Measurements from ENCODE around the gene SRRM3. TPM values are rescaled to one million over a fixed set of nuclear protein-coding genes. Genes with fewer than 3 reads are reported as not detected.

Gene SRRM3
- total and polyA plus RNA-seq, 9 of the 15 experiments (the other 6 are each of a cell fraction or from before 2014, with no cell fraction given): 0.04 to 0.91 (median 0.46) TPM; not detected in 2

DNA sequence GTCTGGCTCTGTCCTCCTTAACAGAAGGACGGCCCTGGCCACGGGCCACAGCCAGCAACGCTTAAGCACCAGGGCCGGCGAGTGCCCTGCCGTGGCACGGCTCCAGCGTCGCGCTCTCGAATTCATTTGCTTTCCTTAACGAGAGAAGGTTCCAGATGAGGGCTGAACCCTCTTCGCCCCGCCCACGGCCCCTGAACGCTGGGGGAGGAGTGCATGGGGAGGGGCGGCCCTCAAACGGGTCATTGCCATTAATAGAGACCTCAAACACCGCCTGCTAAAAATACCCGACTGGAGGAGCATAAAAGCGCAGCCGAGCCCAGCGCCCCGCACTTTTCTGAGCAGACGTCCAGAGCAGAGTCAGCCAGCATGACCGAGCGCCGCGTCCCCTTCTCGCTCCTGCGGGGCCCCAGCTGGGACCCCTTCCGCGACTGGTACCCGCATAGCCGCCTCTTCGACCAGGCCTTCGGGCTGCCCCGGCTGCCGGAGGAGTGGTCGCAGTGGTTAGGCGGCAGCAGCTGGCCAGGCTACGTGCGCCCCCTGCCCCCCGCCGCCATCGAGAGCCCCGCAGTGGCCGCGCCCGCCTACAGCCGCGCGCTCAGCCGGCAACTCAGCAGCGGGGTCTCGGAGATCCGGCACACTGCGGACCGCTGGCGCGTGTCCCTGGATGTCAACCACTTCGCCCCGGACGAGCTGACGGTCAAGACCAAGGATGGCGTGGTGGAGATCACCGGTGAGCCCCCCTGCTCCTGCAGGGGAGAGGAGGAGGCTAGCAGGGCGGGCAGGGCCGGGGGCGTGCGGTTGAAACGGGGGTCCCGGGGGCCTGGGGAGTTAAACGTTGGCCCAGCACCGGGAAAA, 100.9 kb downstream of the SRRM3 start, which contains the start of gene HSPB1 (continued):
- TF ChIP-seq, protein P1, sequence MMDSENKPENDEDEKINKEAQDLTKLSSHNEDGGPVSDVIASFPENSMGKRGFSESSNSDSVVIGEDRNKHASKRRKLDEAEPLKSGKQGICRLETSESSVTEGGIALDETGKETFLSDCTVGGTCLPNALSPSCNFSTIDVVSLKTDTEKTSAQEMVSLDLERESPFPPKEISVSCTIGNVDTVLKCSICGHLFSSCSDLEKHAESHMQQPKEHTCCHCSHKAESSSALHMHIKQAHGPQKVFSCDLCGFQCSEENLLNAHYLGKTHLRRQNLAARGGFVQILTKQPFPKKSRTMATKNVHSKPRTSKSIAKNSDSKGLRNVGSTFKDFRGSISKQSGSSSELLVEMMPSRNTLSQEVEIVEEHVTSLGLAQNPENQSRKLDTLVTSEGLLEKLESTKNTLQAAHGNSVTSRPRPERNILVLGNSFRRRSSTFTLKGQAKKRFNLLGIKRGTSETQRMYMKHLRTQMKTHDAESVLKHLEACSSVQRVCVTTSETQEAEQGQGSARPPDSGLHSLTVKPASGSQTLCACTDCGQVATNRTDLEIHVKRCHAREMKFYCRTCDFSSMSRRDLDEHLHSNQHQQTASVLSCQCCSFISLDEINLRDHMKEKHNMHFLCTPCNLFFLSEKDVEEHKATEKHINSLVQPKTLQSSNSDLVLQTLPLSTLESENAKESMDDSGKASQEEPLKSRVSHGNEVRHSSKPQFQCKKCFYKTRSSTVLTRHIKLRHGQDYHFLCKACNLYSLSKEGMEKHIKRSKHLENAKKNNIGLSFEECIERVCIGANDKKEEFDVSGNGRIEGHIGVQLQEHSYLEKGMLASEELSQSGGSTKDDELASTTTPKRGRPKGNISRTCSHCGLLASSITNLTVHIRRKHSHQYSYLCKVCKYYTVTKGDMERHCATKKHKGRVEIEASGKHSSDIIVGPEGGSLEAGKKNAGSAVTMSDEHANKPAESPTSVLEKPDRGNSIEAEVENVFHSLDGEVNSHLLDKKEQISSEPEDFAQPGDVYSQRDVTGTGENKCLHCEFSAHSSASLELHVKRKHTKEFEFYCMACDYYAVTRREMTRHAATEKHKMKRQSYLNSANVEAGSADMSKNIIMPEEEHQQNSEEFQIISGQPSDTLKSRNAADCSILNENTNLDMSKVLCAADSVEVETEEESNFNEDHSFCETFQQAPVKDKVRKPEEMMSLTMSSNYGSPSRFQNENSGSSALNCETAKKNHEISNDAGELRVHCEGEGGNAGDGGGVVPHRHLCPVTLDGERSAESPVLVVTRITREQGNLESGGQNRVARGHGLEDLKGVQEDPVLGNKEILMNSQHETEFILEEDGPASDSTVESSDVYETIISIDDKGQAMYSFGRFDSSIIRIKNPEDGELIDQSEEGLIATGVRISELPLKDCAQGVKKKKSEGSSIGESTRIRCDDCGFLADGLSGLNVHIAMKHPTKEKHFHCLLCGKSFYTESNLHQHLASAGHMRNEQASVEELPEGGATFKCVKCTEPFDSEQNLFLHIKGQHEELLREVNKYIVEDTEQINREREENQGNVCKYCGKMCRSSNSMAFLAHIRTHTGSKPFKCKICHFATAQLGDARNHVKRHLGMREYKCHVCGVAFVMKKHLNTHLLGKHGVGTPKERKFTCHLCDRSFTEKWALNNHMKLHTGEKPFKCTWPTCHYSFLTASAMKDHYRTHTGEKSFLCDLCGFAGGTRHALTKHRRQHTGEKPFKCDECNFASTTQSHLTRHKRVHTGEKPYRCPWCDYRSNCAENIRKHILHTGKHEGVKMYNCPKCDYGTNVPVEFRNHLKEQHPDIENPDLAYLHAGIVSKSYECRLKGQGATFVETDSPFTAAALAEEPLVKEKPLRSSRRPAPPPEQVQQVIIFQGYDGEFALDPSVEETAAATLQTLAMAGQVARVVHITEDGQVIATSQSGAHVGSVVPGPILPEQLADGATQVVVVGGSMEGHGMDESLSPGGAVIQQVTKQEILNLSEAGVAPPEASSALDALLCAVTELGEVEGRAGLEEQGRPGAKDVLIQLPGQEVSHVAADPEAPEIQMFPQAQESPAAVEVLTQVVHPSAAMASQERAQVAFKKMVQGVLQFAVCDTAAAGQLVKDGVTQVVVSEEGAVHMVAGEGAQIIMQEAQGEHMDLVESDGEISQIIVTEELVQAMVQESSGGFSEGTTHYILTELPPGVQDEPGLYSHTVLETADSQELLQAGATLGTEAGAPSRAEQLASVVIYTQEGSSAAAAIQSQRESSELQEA (IDR thresholded peaks at IDR 0.05; ENCODE audit: low read depth): no peak
- TF ChIP-seq DPF2 (IDR thresholded peaks at IDR 0.05) (no peak; the same call in 1 of the 2 replicates), ZSCAN32 (CRISPR knock-in tag; IDR thresholded peaks at IDR 0.05) (no peak)
- TF ChIP-seq, protein P2, sequence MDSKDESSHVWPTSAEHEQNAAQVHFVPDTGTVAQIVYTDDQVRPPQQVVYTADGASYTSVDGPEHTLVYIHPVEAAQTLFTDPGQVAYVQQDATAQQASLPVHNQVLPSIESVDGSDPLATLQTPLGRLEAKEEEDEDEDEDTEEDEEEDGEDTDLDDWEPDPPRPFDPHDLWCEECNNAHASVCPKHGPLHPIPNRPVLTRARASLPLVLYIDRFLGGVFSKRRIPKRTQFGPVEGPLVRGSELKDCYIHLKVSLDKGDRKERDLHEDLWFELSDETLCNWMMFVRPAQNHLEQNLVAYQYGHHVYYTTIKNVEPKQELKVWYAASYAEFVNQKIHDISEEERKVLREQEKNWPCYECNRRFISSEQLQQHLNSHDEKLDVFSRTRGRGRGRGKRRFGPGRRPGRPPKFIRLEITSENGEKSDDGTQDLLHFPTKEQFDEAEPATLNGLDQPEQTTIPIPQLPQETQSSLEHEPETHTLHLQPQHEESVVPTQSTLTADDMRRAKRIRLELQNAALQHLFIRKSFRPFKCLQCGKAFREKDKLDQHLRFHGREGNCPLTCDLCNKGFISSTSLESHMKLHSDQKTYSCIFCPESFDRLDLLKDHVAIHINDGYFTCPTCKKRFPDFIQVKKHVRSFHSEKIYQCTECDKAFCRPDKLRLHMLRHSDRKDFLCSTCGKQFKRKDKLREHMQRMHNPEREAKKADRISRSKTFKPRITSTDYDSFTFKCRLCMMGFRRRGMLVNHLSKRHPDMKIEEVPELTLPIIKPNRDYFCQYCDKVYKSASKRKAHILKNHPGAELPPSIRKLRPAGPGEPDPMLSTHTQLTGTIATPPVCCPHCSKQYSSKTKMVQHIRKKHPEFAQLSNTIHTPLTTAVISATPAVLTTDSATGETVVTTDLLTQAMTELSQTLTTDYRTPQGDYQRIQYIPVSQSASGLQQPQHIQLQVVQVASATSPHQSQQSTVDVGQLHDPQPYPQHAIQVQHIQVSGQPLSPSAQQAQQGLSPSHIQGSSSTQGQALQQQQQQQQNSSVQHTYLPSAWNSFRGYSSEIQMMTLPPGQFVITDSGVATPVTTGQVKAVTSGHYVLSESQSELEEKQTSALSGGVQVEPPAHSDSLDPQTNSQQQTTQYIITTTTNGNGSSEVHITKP (IDR thresholded peaks at IDR 0.05; ENCODE audit: partially characterized antibody): peak; percentile 41
- TF ChIP-seq, protein P3, sequence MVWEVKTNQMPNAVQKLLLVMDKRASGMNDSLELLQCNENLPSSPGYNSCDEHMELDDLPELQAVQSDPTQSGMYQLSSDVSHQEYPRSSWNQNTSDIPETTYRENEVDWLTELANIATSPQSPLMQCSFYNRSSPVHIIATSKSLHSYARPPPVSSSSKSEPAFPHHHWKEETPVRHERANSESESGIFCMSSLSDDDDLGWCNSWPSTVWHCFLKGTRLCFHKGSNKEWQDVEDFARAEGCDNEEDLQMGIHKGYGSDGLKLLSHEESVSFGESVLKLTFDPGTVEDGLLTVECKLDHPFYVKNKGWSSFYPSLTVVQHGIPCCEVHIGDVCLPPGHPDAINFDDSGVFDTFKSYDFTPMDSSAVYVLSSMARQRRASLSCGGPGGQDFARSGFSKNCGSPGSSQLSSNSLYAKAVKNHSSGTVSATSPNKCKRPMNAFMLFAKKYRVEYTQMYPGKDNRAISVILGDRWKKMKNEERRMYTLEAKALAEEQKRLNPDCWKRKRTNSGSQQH (CRISPR knock-in tag; IDR thresholded peaks at IDR 0.05): no peak
- TF ChIP-seq, protein P4, sequence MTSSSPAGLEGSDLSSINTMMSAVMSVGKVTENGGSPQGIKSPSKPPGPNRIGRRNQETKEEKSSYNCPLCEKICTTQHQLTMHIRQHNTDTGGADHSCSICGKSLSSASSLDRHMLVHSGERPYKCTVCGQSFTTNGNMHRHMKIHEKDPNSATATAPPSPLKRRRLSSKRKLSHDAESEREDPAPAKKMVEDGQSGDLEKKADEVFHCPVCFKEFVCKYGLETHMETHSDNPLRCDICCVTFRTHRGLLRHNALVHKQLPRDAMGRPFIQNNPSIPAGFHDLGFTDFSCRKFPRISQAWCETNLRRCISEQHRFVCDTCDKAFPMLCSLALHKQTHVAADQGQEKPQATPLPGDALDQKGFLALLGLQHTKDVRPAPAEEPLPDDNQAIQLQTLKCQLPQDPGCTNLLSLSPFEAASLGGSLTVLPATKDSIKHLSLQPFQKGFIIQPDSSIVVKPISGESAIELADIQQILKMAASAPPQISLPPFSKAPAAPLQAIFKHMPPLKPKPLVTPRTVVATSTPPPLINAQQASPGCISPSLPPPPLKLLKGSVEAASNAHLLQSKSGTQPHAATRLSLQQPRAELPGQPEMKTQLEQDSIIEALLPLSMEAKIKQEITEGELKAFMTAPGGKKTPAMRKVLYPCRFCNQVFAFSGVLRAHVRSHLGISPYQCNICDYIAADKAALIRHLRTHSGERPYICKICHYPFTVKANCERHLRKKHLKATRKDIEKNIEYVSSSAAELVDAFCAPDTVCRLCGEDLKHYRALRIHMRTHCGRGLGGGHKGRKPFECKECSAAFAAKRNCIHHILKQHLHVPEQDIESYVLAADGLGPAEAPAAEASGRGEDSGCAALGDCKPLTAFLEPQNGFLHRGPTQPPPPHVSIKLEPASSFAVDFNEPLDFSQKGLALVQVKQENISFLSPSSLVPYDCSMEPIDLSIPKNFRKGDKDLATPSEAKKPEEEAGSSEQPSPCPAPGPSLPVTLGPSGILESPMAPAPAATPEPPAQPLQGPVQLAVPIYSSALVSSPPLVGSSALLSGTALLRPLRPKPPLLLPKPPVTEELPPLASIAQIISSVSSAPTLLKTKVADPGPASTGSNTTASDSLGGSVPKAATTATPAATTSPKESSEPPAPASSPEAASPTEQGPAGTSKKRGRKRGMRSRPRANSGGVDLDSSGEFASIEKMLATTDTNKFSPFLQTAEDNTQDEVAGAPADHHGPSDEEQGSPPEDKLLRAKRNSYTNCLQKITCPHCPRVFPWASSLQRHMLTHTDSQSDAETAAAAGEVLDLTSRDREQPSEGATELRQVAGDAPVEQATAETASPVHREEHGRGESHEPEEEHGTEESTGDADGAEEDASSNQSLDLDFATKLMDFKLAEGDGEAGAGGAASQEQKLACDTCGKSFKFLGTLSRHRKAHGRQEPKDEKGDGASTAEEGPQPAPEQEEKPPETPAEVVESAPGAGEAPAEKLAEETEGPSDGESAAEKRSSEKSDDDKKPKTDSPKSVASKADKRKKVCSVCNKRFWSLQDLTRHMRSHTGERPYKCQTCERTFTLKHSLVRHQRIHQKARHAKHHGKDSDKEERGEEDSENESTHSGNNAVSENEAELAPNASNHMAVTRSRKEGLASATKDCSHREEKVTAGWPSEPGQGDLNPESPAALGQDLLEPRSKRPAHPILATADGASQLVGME (CRISPR knock-in tag; IDR thresholded peaks at IDR 0.05): 0 out of 2 replicates have a peak, but pooled peaks have one; percentile 15

All from K562 (cell line).